Lower leg skin (tissue), 4 donors: ENCODE data around the gene SMAD6. TPM values are rescaled to one million over a fixed set of nuclear protein-coding genes. Genes with fewer than 3 reads are reported as not detected.

ENCODE experiments used
- DNase-seq, 2 donors: peaks; one replicate each; pipeline ENCODE4 v3.0.0-alpha.2; 2019; ENCODE audit warnings: low spot score in 2 of 2
- H3K4me3 ChIP-seq: fragments of 200-600 bp; sonication (generic); 2 replicates; pipeline ENCODE4 v1.5.1; 2017; ENCODE audit warnings: mild to moderate bottlenecking, low read depth; ENCODE audit not compliant: poor library complexity, severe bottlenecking
- CTCF ChIP-seq, 3 donors: fragments of 450-650 bp; IDR thresholded peaks; one replicate each; pipeline ENCODE4 v1.5.1; 2016; ENCODE audit warnings: antibody characterized with exemption in 3 of 3, mild to moderate bottlenecking in 3 of 3, moderate library complexity in 2 of 3
- POLR2A ChIP-seq, 2 donors: fragments of 450-650 bp; IDR thresholded peaks; one replicate each; pipeline ENCODE4 v1.6.1; 2016 to 2017; ENCODE audit warnings: antibody characterized with exemption in 2 of 2, mild to moderate bottlenecking in 1 of 2, moderate library complexity in 1 of 2
- WGBS, 2 donors: methylation state at CpG; one replicate each; pipeline ENCODE4 v1.1.5; 2018; 5-methylcytosine and 5-hydroxymethylcytosine counted together
- intact Hi-C: fragments of 100-400 bp; cut with DNase I; formaldehyde crosslinking; loops from one replicate; pipeline ENCODE4 v1.15.0; 2023; ENCODE audit warnings: low total_unique reads
- total RNA-seq, 4 donors: library from RNA; depleted of rRNA; stranded (reverse); fragments of >200 nt; gene quantifications; one replicate each; pipeline ENCODE4 v1.1.0, GENCODE V29; 2016

Gene SMAD6
- total RNA-seq, 4 donors from 2014 or later = 2.0 to 9.1 (median 6.7) TPM

- WGBS, 2 donors = 77 to 83% methylated on average over 8 to 9 of the region's 9 CpGs
- TF ChIP-seq POLR2A (IDR thresholded peaks at IDR 0.05) (no peak), CTCF (IDR thresholded peaks at IDR 0.05) (no peak)
- intact Hi-C loops = no loop called here
Measured at GRCh38 chr15:66670175-66670574, 31.9 kb upstream of the SMAD6 start.

GRCh38 chr15:66670762-66671580, 31.1 kb upstream of the SMAD6 start:
- DNase-seq = no peak
- 43 to 54% methylated on average over 21 to 22 of the region's 23 CpGs for WGBS, 2 donors

More at GRCh38 chr15:66670175-66670574, 31.9 kb upstream of the SMAD6 start:
- no peak for DNase-seq
- no peak overlapping the region for H3K4me3 ChIP-seq

GRCh38 chr15:66672867-66673266, 29.2 kb upstream of the SMAD6 start:
- no peak for DNase-seq
- intact Hi-C loops = no loop called here
- no peak overlapping the region for H3K4me3 ChIP-seq
- TF ChIP-seq POLR2A (IDR thresholded peaks at IDR 0.05) (no peak), CTCF (IDR thresholded peaks at IDR 0.05) (no peak)
- WGBS, 2 donors = 64 to 70% methylated on average over 5 of the region's 5 CpGs

More at GRCh38 chr15:66670762-66671580, 31.1 kb upstream of the SMAD6 start:
- no peak overlapping the region for H3K4me3 ChIP-seq
- TF ChIP-seq POLR2A (IDR thresholded peaks at IDR 0.05) = no peak
- no peak for TF ChIP-seq CTCF (IDR thresholded peaks at IDR 0.05)
- intact Hi-C loops = no loop called here

GRCh38 chr15:66673410-66674322, 28.4 kb upstream of the SMAD6 start:
- 60 to 76% methylated on average over 24 to 27 of the region's 27 CpGs for WGBS, 2 donors

GRCh38 chr15:66674756-66675155, 27.3 kb upstream of the SMAD6 start:
- TF ChIP-seq CTCF (IDR thresholded peaks at IDR 0.05) (no peak), POLR2A (IDR thresholded peaks at IDR 0.05) (no peak)
- H3K4me3 ChIP-seq = no peak overlapping the region
- 67 to 91% methylated on average over 4 of the region's 4 CpGs for WGBS, 2 donors
- no peak for DNase-seq
- intact Hi-C loops = no loop called here

More at GRCh38 chr15:66673410-66674322, 28.4 kb upstream of the SMAD6 start:
- no peak overlapping the region for H3K4me3 ChIP-seq
- no peak for DNase-seq
- TF ChIP-seq CTCF (IDR thresholded peaks at IDR 0.05) (no peak), POLR2A (IDR thresholded peaks at IDR 0.05) (no peak)
- intact Hi-C loops = no loop called here
